ENCODE measurements around the gene F10.

GRCh38 chr13:113083022-113083373 is 39.6 kb upstream of the F10 start:
- TF ChIP-seq CTCF (IDR thresholded peaks at IDR 0.05; ENCODE audit: insufficient read depth, low read length), result no peak
- no peak for TF ChIP-seq POLR2AphosphoS5 (IDR thresholded peaks at IDR 0.05; ENCODE audit: low read depth)
- no peak for TF ChIP-seq GABPA (IDR thresholded peaks at IDR 0.05; ENCODE audit: low read depth)
